ENCODE results near the gene CRYBG1.

- TF ChIP-seq, protein P1, sequence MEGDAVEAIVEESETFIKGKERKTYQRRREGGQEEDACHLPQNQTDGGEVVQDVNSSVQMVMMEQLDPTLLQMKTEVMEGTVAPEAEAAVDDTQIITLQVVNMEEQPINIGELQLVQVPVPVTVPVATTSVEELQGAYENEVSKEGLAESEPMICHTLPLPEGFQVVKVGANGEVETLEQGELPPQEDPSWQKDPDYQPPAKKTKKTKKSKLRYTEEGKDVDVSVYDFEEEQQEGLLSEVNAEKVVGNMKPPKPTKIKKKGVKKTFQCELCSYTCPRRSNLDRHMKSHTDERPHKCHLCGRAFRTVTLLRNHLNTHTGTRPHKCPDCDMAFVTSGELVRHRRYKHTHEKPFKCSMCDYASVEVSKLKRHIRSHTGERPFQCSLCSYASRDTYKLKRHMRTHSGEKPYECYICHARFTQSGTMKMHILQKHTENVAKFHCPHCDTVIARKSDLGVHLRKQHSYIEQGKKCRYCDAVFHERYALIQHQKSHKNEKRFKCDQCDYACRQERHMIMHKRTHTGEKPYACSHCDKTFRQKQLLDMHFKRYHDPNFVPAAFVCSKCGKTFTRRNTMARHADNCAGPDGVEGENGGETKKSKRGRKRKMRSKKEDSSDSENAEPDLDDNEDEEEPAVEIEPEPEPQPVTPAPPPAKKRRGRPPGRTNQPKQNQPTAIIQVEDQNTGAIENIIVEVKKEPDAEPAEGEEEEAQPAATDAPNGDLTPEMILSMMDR (IDR thresholded peaks at IDR 0.05; ENCODE audit: low read length) = no peak
- no peak for TF ChIP-seq EZH2 (optimal IDR thresholded peaks at IDR 0.05; ENCODE audit: low read depth, low read length)
Observed at GRCh38 chr6:106539936-106540335, 179.4 kb downstream of the CRYBG1 start.
